Stimulated activated naive CD8-positive, alpha-beta T cell treated with anti-CD3 and anti-CD28 coated beads, Interleukin-15, Interleukin-2, amounts not matched to agents 100 ng/mL and 50 ng/mL, for 24 hours (primary cell): Measurements from ENCODE around the gene PRR23E.

Experiments used
- H3K27ac Mint-ChIP-seq: one replicate; pipeline ENCODE4 v1.8.0; 2021; ENCODE audit warnings: mild to moderate bottlenecking, mixed read lengths
- H3K27me3 Mint-ChIP-seq: one replicate; pipeline ENCODE4 v1.8.0; 2021; ENCODE audit warnings: mixed read lengths
- H3K36me3 Mint-ChIP-seq: one replicate; pipeline ENCODE4 v1.8.0; 2021; ENCODE audit warnings: low read depth, mixed read lengths
- H3K4me1 Mint-ChIP-seq: one replicate; pipeline ENCODE4 v1.8.0; 2021; ENCODE audit warnings: low read depth, mixed read lengths
- H3K4me3 Mint-ChIP-seq: one replicate; pipeline ENCODE4 v1.8.0; 2021; ENCODE audit warnings: mild to moderate bottlenecking, mixed read lengths
- H3K9me3 Mint-ChIP-seq: one replicate; pipeline ENCODE4 v1.8.0; 2021; ENCODE audit warnings: mixed read lengths

Gene PRR23E

DNA sequence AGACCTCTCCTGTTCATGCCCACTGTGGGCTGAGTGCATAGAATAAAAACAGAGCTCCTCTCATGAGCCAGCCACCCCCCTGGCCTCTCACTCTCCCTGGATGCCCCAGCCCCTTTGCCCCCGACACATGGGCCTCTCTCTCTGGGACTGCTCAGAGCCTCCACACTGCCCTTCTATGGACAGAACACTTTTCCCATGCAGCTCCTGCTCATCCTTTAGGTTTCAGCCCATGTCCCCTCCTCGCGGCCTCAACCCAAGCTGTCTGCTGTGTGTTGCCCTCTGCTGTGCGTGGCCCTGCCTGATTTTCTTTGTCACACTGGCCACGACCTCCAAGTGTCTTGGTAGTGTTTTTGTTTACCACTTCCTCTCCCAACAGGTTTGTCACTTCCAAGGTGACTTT is 20.7 kb upstream of the PRR23E start:
- Mint-ChIP-seq H3K27me3 (peaks cover 11% of the 10 kb centered on the region), H3K4me3 (no peak overlapping the region), H3K4me1 (no peaks in the 10 kb centered on the region), H3K27ac (no peak overlapping the region), H3K36me3 (no peaks in the 10 kb centered on the region), H3K9me3 (no peaks in the 10 kb centered on the region)

DNA sequence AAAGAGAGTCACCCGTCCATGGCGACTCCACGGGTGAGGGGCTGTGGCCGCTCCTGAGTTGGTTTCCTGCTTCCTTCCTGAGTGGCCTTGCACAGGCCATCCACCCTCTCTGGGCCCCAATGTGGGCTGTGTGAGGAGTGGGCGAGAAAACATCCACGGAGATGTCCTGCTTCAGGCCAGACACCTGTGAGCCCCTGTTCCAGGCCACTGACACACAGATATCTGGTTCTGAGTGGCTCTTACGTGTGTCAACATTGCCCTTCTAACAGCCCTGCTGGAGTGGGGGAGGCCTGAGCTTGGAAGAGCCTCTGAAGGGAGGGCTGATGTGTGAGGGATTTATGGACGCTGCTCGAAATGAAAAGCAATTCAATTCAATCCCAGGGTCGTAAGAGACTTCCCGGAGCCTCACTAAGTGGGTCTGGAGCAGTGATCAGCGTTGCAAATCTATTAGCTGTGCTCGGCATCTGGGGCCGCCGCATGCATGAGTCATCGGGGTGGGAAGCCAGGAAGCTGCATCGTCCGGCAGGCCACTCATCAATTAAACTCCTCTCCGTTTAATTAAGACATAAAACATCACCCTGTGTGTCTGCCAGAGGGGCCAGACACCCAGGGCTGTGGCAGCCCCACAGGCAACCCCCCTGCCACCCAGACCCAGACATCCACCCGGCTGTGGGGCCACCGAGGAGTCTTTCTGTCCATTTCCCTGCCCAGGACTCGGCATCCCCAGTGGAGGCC is 20.0 kb upstream of the PRR23E start:
- no peak overlapping the region for H3K4me3 Mint-ChIP-seq

DNA sequence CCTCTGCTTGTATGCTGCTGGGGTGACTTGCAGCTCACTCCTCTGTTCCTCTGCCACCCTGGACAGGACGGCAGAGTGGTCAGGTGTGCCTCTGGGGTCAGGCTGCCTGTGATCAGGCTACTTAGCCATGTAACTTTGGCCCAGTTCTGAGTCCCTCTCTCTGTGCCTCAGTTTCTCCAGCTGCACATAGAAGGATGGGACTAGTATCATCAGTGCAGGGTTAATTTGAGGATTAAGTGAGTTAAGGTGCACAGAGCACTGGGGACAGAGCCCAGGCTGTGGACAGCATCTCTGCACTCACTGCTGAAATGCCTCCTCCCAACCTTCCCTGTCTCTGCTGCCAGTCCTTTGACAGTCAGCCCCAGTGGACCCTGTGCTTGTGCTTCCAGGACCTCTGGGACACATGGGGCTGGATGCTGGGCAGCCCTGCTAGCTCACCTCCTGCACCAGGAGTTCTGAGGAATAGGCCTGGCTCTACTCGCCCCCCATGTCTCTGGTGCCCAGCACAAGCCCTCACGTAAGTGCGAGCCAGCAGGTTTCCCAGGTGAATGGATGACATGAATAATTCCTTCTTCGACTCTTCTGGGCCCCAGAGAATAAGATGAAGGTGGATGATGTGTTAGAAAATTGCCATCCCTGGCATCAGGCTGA is 19.3 kb upstream of the PRR23E start:
- no peak overlapping the region for H3K4me3 Mint-ChIP-seq
- no peaks in the 10 kb centered on the region for H3K4me1 Mint-ChIP-seq
- no peaks in the 10 kb centered on the region for H3K36me3 Mint-ChIP-seq
- no peak overlapping the region for H3K27ac Mint-ChIP-seq
- H3K9me3 Mint-ChIP-seq: no peaks in the 10 kb centered on the region
- peaks cover 11% of the 10 kb centered on the region for H3K27me3 Mint-ChIP-seq

More for the DNA sequence above, 20.0 kb upstream of the PRR23E start:
- Mint-ChIP-seq H3K27ac (no peak overlapping the region), H3K36me3 (no peaks in the 10 kb centered on the region), H3K9me3 (no peaks in the 10 kb centered on the region), H3K27me3 (peaks cover 11% of the 10 kb centered on the region), H3K4me1 (no peaks in the 10 kb centered on the region)

DNA sequence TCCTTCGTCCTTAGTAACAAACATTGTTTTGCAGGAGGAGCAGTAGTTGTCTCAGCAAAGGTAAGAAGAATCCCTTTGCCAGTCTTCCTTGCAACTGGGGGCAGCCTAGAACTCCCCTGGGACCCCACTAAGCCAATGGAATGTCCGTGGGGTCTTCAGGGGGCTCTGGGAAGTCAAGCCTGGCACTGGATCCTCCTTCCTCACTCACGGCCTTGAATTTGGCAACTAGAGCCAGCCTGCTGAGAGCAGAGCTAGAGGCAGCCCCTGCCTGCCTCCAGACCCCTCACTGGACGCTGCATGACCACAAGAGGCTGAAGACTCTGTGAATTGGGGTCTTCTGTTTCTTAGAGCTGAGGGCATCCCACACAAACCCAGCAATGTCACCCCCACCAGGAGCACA is 18.6 kb upstream of the PRR23E start:
- Mint-ChIP-seq H3K27ac (no peak overlapping the region), H3K27me3 (peaks cover 11% of the 10 kb centered on the region), H3K9me3 (no peaks in the 10 kb centered on the region), H3K4me1 (no peaks in the 10 kb centered on the region), H3K36me3 (no peaks in the 10 kb centered on the region), H3K4me3 (no peak overlapping the region)

DNA sequence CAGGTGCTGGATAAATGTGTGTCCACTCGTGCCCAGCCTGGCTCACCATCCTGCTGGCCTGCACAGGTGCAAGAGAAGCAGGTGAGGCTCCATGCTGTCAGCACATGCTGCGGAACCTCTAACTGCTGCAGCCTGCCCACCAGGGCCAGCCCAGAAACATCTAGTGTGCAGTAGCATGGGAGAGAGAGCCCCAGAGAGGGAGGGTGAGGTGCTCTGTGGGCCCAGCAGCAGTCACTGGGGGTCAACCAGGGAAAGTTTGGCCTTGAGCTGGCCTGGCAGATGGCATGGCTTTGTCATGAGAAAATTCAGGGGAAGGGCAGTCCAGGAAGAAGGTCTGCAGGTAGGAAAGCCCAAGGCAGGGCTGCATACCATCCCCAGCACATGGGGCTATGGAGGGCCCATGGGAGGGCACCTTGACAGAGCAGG is 18.2 kb upstream of the PRR23E start:
- H3K27ac Mint-ChIP-seq: no peak overlapping the region
- H3K27me3 Mint-ChIP-seq: peaks cover 10% of the 10 kb centered on the region
- H3K4me3 Mint-ChIP-seq: no peak overlapping the region
- no peaks in the 10 kb centered on the region for H3K9me3 Mint-ChIP-seq
- H3K36me3 Mint-ChIP-seq: no peaks in the 10 kb centered on the region
- H3K4me1 Mint-ChIP-seq: no peaks in the 10 kb centered on the region

DNA sequence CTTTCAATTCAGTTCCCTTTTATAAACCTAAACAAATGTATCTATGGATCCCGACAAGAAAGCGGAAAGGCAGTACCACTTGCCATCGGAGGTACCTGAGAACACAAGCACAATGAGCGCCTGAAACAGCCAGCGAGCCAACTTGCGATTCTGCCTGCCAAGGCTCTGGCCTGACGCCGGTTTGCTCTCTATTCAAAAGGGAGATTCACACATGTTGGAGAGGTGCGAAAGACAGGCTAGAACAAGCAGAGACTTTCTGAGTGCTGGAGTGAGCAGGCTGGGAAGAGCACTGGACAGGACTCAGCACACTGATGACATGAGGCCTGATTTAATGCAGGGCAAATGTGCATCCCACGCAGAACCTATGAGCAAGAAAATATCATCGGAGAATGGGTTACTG is 17.7 kb upstream of the PRR23E start:
- Mint-ChIP-seq H3K9me3 (no peaks in the 10 kb centered on the region), H3K4me3 (no peak overlapping the region), H3K36me3 (no peaks in the 10 kb centered on the region), H3K27me3 (peaks cover 4% of the 10 kb centered on the region), H3K27ac (no peak overlapping the region), H3K4me1 (no peaks in the 10 kb centered on the region)

DNA sequence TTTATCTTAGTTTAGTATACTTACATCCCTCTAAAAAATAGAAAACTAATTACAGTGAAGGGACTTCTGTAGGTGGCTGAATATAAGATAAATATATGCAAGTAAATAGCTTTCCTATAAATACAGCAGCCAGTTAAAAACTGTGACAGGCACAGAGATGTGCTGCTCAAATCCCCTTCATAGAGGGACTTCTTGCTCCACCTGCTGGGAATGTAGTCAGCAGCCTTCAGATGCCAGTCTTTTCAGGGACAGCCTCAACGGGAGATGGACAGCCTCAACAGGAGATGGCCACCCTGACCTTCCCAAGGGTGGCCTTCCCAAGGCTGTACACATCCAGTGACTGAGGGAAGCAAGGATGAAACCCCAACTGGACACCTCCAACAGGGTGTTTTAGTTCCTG is 15.7 kb upstream of the PRR23E start:
- Mint-ChIP-seq H3K27me3 (peaks cover 4% of the 10 kb centered on the region), H3K27ac (no peak overlapping the region), H3K9me3 (no peaks in the 10 kb centered on the region), H3K4me1 (no peaks in the 10 kb centered on the region), H3K4me3 (no peak overlapping the region), H3K36me3 (no peaks in the 10 kb centered on the region)

DNA sequence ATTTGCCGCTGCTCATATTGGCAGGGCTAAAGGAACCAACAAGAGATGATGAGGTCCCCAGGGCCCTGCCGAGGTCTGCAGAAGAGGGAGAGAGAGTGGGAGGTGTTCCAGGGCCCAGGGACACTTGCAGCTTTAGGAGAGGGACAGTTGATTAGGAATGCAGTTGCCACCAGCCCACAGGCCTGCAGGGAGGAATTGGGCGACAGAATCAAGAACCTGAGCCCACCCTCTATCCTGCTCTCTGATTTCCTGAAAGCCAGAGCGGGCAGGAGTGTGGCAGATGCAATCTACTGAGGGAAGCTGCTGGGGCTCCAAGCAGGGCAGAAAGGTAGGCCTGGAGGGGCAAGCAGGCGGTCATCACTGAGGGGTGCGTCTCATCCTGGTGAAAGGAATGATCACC is 12.1 kb upstream of the PRR23E start:
- Mint-ChIP-seq H3K36me3 (no peaks in the 10 kb centered on the region), H3K27ac (no peak overlapping the region), H3K27me3 (no peaks in the 10 kb centered on the region), H3K9me3 (no peaks in the 10 kb centered on the region), H3K4me3 (no peak overlapping the region), H3K4me1 (no peaks in the 10 kb centered on the region)

GRCh38 chr3:127182431-127182830 is 10.5 kb upstream of the PRR23E start:
- Mint-ChIP-seq H3K4me1 (no peaks in the 10 kb centered on the region), H3K9me3 (no peaks in the 10 kb centered on the region), H3K27ac (no peak overlapping the region), H3K27me3 (no peaks in the 10 kb centered on the region), H3K36me3 (no peaks in the 10 kb centered on the region), H3K4me3 (no peak overlapping the region)

GRCh38 chr3:127182848-127183714 is 9.8 kb upstream of the PRR23E start:
- H3K4me3 Mint-ChIP-seq: no peak overlapping the region
- H3K4me1 Mint-ChIP-seq: no peaks in the 10 kb centered on the region
- no peaks in the 10 kb centered on the region for H3K27me3 Mint-ChIP-seq
- no peaks in the 10 kb centered on the region for H3K9me3 Mint-ChIP-seq
- H3K27ac Mint-ChIP-seq: no peak overlapping the region
- no peaks in the 10 kb centered on the region for H3K36me3 Mint-ChIP-seq

GRCh38 chr3:127183931-127184869 is 8.7 kb upstream of the PRR23E start:
- H3K27me3 Mint-ChIP-seq: no peaks in the 10 kb centered on the region
- no peak overlapping the region for H3K27ac Mint-ChIP-seq
- H3K9me3 Mint-ChIP-seq: peaks cover 8% of the 10 kb centered on the region
- H3K4me3 Mint-ChIP-seq: no peak overlapping the region
- no peaks in the 10 kb centered on the region for H3K4me1 Mint-ChIP-seq
- no peaks in the 10 kb centered on the region for H3K36me3 Mint-ChIP-seq

GRCh38 chr3:127184870-127185216 is 8.1 kb upstream of the PRR23E start:
- Mint-ChIP-seq H3K4me3 (no peak overlapping the region), H3K27ac (no peak overlapping the region), H3K36me3 (no peaks in the 10 kb centered on the region), H3K9me3 (peaks cover 8% of the 10 kb centered on the region), H3K4me1 (no peaks in the 10 kb centered on the region), H3K27me3 (no peaks in the 10 kb centered on the region)

DNA sequence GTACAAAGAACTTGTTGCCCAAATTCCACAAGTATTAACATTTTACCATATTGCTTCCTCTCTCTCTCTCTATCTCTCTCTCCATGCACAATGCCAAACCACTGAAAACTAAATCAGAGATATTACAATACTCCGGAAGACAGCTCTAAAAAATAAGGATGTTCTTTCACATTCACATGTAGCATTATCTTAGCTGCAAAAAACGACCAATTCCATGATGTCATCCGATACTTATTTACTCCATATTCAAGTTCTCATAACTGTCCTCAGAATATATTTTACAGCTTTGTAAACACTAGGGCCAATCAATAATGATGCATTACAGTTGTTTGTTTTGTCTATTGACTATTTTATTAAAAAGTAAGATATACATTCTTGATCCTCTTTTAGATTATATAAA is 7.7 kb upstream of the PRR23E start:
- H3K9me3 Mint-ChIP-seq: peaks cover 8% of the 10 kb centered on the region
- no peaks in the 10 kb centered on the region for H3K27me3 Mint-ChIP-seq
- no peak overlapping the region for H3K27ac Mint-ChIP-seq

GRCh38 chr3:127185962-127186674 is 6.8 kb upstream of the PRR23E start:
- H3K36me3 Mint-ChIP-seq: no peaks in the 10 kb centered on the region
- H3K4me1 Mint-ChIP-seq: no peaks in the 10 kb centered on the region
- no peak overlapping the region for H3K27ac Mint-ChIP-seq
- H3K4me3 Mint-ChIP-seq: no peak overlapping the region
- H3K27me3 Mint-ChIP-seq: no peaks in the 10 kb centered on the region
- peaks cover 8% of the 10 kb centered on the region for H3K9me3 Mint-ChIP-seq

More for the DNA sequence above, 7.7 kb upstream of the PRR23E start:
- Mint-ChIP-seq H3K36me3 (no peaks in the 10 kb centered on the region), H3K4me1 (no peaks in the 10 kb centered on the region), H3K4me3 (no peak overlapping the region)
